Measurements from ENCODE around the gene RASGRF2. TPM values are rescaled to one million over a fixed set of nuclear protein-coding genes. Genes with fewer than 3 reads are reported as not detected.
"Not testable (repeated sequence)": the region's sequence is repeated elsewhere in the genome, so short reads cannot be mapped to it uniquely, and the experiment has no call there.

RASGRF2 gene
- total RNA-seq, 1 experiment from 2014 or later, result 19.4 TPM

- H3K9ac ChIP-seq (ENCODE audit: low read length), result no peak overlapping the region
- H3K27ac ChIP-seq (ENCODE audit: low read length), result 0 out of 2 replicates have a peak overlapping the region, but pooled peaks have one; percentile 2
- no peaks in the 10 kb centered on the region for H4K20me1 ChIP-seq (ENCODE audit: insufficient read depth, low read depth, low read length)
- no peak overlapping the region for H3K4me3 ChIP-seq (ENCODE audit: low read length)
- H3K4me1 ChIP-seq (ENCODE audit: low read length), result peaks cover 38% of the 10 kb centered on the region
- H2AFZ ChIP-seq (ENCODE audit: low read length), result no peak overlapping the region
- DNase-seq, result no peak
- no peaks in the 10 kb centered on the region for H3K9me2 ChIP-seq (replicated peaks; ENCODE audit: insufficient read depth, low read length)
- H3K4me2 ChIP-seq (ENCODE audit: low read depth, low read length, poor library complexity, severe bottlenecking), result no peak overlapping the region
- H3K36me3 ChIP-seq (ENCODE audit: insufficient read depth, low read length), result peaks cover 3% of the 10 kb centered on the region; the same call in 1 of the 2 replicates
- H3K79me2 ChIP-seq (ENCODE audit: low read length), result no peaks in the 10 kb centered on the region
- H3K27me3 ChIP-seq (ENCODE audit: low read length), result no peaks in the 10 kb centered on the region
- no peaks in the 10 kb centered on the region for H3K9me3 ChIP-seq (ENCODE audit: low read length)
These were observed 50.4 kb downstream of the RASGRF2 start for GRCh38 chr5:81010336-81011169.

- H3K36me3 ChIP-seq (ENCODE audit: insufficient read depth, low read length), result peaks cover under 1% of the 10 kb centered on the region; the same call in 1 of the 2 replicates
- no peaks in the 10 kb centered on the region for H3K27me3 ChIP-seq (ENCODE audit: low read length)
- H3K9me3 ChIP-seq (ENCODE audit: low read length), result no peaks in the 10 kb centered on the region
- H3K79me2 ChIP-seq (ENCODE audit: low read length), result no peaks in the 10 kb centered on the region
- no peaks in the 10 kb centered on the region for H3K9me2 ChIP-seq (replicated peaks; ENCODE audit: insufficient read depth, low read length)
- no peak overlapping the region for H3K4me3 ChIP-seq (ENCODE audit: low read length)
- no peaks in the 10 kb centered on the region for H4K20me1 ChIP-seq (ENCODE audit: insufficient read depth, low read depth, low read length)
- H2AFZ ChIP-seq (ENCODE audit: low read length), result no peak overlapping the region
- H3K27ac ChIP-seq (ENCODE audit: low read length), result no peak overlapping the region
- no peak overlapping the region for H3K4me2 ChIP-seq (ENCODE audit: low read depth, low read length, poor library complexity, severe bottlenecking)
- DNase-seq, result no peak
- peaks cover 35% of the 10 kb centered on the region for H3K4me1 ChIP-seq (ENCODE audit: low read length)
- no peak overlapping the region for H3K9ac ChIP-seq (ENCODE audit: low read length)
These were observed 54.2 kb downstream of the RASGRF2 start for GRCh38 chr5:81014348-81014747.

GRCh38 chr5:81016116-81016515, 56.0 kb downstream of the RASGRF2 start:
- Histone ChIP-seq H2AFZ (ENCODE audit: low read length) (no peak overlapping the region), H3K9me2 (replicated peaks; ENCODE audit: insufficient read depth, low read length) (no peaks in the 10 kb centered on the region), H3K27ac (ENCODE audit: low read length) (peak overlapping the region; percentile 36; the same call in 1 of the 2 replicates), H3K4me1 (ENCODE audit: low read length) (peaks cover 47% of the 10 kb centered on the region), H3K36me3 (ENCODE audit: insufficient read depth, low read length) (no peaks in the 10 kb centered on the region), H3K9ac (ENCODE audit: low read length) (no peak overlapping the region), H4K20me1 (ENCODE audit: insufficient read depth, low read depth, low read length) (no peaks in the 10 kb centered on the region), H3K79me2 (ENCODE audit: low read length) (no peaks in the 10 kb centered on the region), H3K4me2 (ENCODE audit: low read depth, low read length, poor library complexity, severe bottlenecking) (no peak overlapping the region), H3K9me3 (ENCODE audit: low read length) (no peaks in the 10 kb centered on the region), H3K27me3 (ENCODE audit: low read length) (no peaks in the 10 kb centered on the region), H3K4me3 (ENCODE audit: low read length) (no peak overlapping the region)
- DNase-seq, result no peak

- DNase-seq, result no peak
- H3K4me1 ChIP-seq (ENCODE audit: low read length), result peaks cover 57% of the 10 kb centered on the region
These were observed 57.2 kb downstream of the RASGRF2 start for GRCh38 chr5:81017320-81017719.

GRCh38 chr5:81018608-81019007, 58.4 kb downstream of the RASGRF2 start:
- H3K79me2 ChIP-seq (ENCODE audit: low read length); H3K9ac ChIP-seq (ENCODE audit: low read length); H3K4me3 ChIP-seq (ENCODE audit: low read length); H3K4me2 ChIP-seq (ENCODE audit: low read depth, low read length, poor library complexity, severe bottlenecking); H2AFZ ChIP-seq (ENCODE audit: low read length); H3K36me3 ChIP-seq (ENCODE audit: insufficient read depth, low read length); H3K27me3 ChIP-seq (ENCODE audit: low read length); H3K9me3 ChIP-seq (ENCODE audit: low read length); DNase-seq; H4K20me1 ChIP-seq (ENCODE audit: insufficient read depth, low read depth, low read length); H3K9me2 ChIP-seq (replicated peaks; ENCODE audit: insufficient read depth, low read length): not testable (repeated sequence)
- Histone ChIP-seq H3K27ac (ENCODE audit: low read length) (peak overlapping the region; percentile 26; the same call in 1 of the 2 replicates), H3K4me1 (ENCODE audit: low read length) (peaks cover 68% of the 10 kb centered on the region)

More at GRCh38 chr5:81017320-81017719, 57.2 kb downstream of the RASGRF2 start:
- Histone ChIP-seq H4K20me1 (ENCODE audit: insufficient read depth, low read depth, low read length) (no peaks in the 10 kb centered on the region), H3K4me2 (ENCODE audit: low read depth, low read length, poor library complexity, severe bottlenecking) (no peak overlapping the region), H3K79me2 (ENCODE audit: low read length) (no peaks in the 10 kb centered on the region), H3K27me3 (ENCODE audit: low read length) (no peaks in the 10 kb centered on the region), H3K36me3 (ENCODE audit: insufficient read depth, low read length) (no peaks in the 10 kb centered on the region), H3K27ac (ENCODE audit: low read length) (peak overlapping the region; percentile 36; the same call in 1 of the 2 replicates), H3K9me2 (replicated peaks; ENCODE audit: insufficient read depth, low read length) (no peaks in the 10 kb centered on the region), H2AFZ (ENCODE audit: low read length) (no peak overlapping the region), H3K4me3 (ENCODE audit: low read length) (no peak overlapping the region), H3K9me3 (ENCODE audit: low read length) (no peaks in the 10 kb centered on the region), H3K9ac (ENCODE audit: low read length) (0 out of 2 replicates have a peak overlapping the region, but pooled peaks have one; percentile 3)

GRCh38 chr5:81019748-81020147, 59.6 kb downstream of the RASGRF2 start:
- Histone ChIP-seq H2AFZ (ENCODE audit: low read length) (no peak overlapping the region), H4K20me1 (ENCODE audit: insufficient read depth, low read depth, low read length) (no peaks in the 10 kb centered on the region), H3K79me2 (ENCODE audit: low read length) (no peaks in the 10 kb centered on the region), H3K9me3 (ENCODE audit: low read length) (no peaks in the 10 kb centered on the region), H3K9ac (ENCODE audit: low read length) (no peak overlapping the region), H3K27me3 (ENCODE audit: low read length) (no peaks in the 10 kb centered on the region), H3K9me2 (replicated peaks; ENCODE audit: insufficient read depth, low read length) (no peaks in the 10 kb centered on the region), H3K4me1 (ENCODE audit: low read length) (peaks cover 75% of the 10 kb centered on the region), H3K27ac (ENCODE audit: low read length) (0 out of 2 replicates have a peak overlapping the region, but pooled peaks have one; percentile 22), H3K4me3 (ENCODE audit: low read length) (no peak overlapping the region), H3K36me3 (ENCODE audit: insufficient read depth, low read length) (no peaks in the 10 kb centered on the region), H3K4me2 (ENCODE audit: low read depth, low read length, poor library complexity, severe bottlenecking) (peak overlapping the region; percentile 13)
- peak; percentile 63 for DNase-seq

GRCh38 chr5:81020478-81021167, 60.5 kb downstream of the RASGRF2 start:
- no peaks in the 10 kb centered on the region for H3K79me2 ChIP-seq (ENCODE audit: low read length)

GRCh38 chr5:81021486-81021885, 61.3 kb downstream of the RASGRF2 start:
- Histone ChIP-seq H3K79me2 (ENCODE audit: low read length) (no peaks in the 10 kb centered on the region), H3K4me2 (ENCODE audit: low read depth, low read length, poor library complexity, severe bottlenecking) (no peak overlapping the region), H4K20me1 (ENCODE audit: insufficient read depth, low read depth, low read length) (no peaks in the 10 kb centered on the region), H3K27ac (ENCODE audit: low read length) (no peak overlapping the region), H3K9me2 (replicated peaks; ENCODE audit: insufficient read depth, low read length) (no peaks in the 10 kb centered on the region), H3K9me3 (ENCODE audit: low read length) (no peaks in the 10 kb centered on the region), H3K9ac (ENCODE audit: low read length) (no peak overlapping the region), H3K36me3 (ENCODE audit: insufficient read depth, low read length) (no peaks in the 10 kb centered on the region), H2AFZ (ENCODE audit: low read length) (no peak overlapping the region), H3K4me1 (ENCODE audit: low read length) (peaks cover 84% of the 10 kb centered on the region), H3K4me3 (ENCODE audit: low read length) (no peak overlapping the region), H3K27me3 (ENCODE audit: low read length) (no peaks in the 10 kb centered on the region)
- no peak for DNase-seq

More at GRCh38 chr5:81020478-81021167, 60.5 kb downstream of the RASGRF2 start:
- Histone ChIP-seq H4K20me1 (ENCODE audit: insufficient read depth, low read depth, low read length) (no peaks in the 10 kb centered on the region), H3K27me3 (ENCODE audit: low read length) (no peaks in the 10 kb centered on the region), H3K4me2 (ENCODE audit: low read depth, low read length, poor library complexity, severe bottlenecking) (no peak overlapping the region), H3K9me2 (replicated peaks; ENCODE audit: insufficient read depth, low read length) (no peaks in the 10 kb centered on the region), H3K36me3 (ENCODE audit: insufficient read depth, low read length) (no peaks in the 10 kb centered on the region), H3K27ac (ENCODE audit: low read length) (no peak overlapping the region), H3K4me1 (ENCODE audit: low read length) (peaks cover 83% of the 10 kb centered on the region), H3K9me3 (ENCODE audit: low read length) (no peaks in the 10 kb centered on the region), H3K4me3 (ENCODE audit: low read length) (no peak overlapping the region), H2AFZ (ENCODE audit: low read length) (no peak overlapping the region), H3K9ac (ENCODE audit: low read length) (no peak overlapping the region)
- no peak for DNase-seq
